Endothelial cell of umbilical vein (primary cell): ENCODE data around the gene B9D2. TPM values are rescaled to one million over a fixed set of nuclear protein-coding genes. Genes with fewer than 3 reads are reported as not detected.

Experiments
- BruUV-seq: library from RNA; stranded (reverse); fragments of 400-500 nt; replicated peaks from 2 replicates; lab custom pipeline; 2021; lab: Mats Ljungman, UMichigan
- CTCF ChIA-PET: fragments of 300-600, 350-600 bp; sonication (Branson Sonifier 250); formaldehyde crosslinking; loops from one replicate; lab custom pipeline; 2021; ENCODE audit warnings: antibody characterized with exemption, inconsistent platforms; lab: Charles Lee
- POLR2A ChIA-PET: fragments of 300-600, 350-600 bp; sonication (Branson Sonifier 250); formaldehyde crosslinking; loops from one replicate; lab custom pipeline; 2021; ENCODE audit warnings: antibody characterized with exemption, inconsistent platforms; lab: Charles Lee
- DNase-seq: peaks from one replicate; pipeline ENCODE4 v3.0.0-alpha.2; 2011; ENCODE audit warnings: low read depth, low spot score
- FAIRE-seq: peaks from 2 replicates; lab custom pipeline; 2011; peaks lifted over from hg19 to GRCh38; lab: Jason Lieb, UNC
- H2AFZ ChIP-seq: 2 replicates; pipeline ENCODE4 v1.6.0; 2012; ENCODE audit warnings: low read depth, low read length, control low read depth, inconsistent platforms
- H3K27ac ChIP-seq: 2 replicates; pipeline ENCODE4 v1.5.1; 2011; ENCODE audit warnings: low read depth, mild to moderate bottlenecking, control low read depth, low read length, moderate library complexity; ENCODE audit not compliant: insufficient read depth
- H3K27me3 ChIP-seq, 2 experiments: 2 replicates each; pipeline versions ENCODE4 v1.6.0 to v1.6.1; 2011; ENCODE audit warnings: low read length in 2 of 2, mixed read lengths in 1 of 2; ENCODE audit not compliant: control insufficient read depth in 2 of 2, insufficient read depth in 2 of 2
- H3K36me3 ChIP-seq, 2 experiments: 2 replicates in 1 of 2; 3 replicates in 1 of 2; pipeline ENCODE4 v1.5.1; 2011; ENCODE audit warnings: low read length in 2 of 2, mild to moderate bottlenecking in 1 of 2, moderate library complexity in 1 of 2; ENCODE audit not compliant: control insufficient read depth in 2 of 2, insufficient read depth in 2 of 2; ENCODE audit errors: extremely low read depth in 1 of 2
- H3K4me1 ChIP-seq: 3 replicates; pipeline ENCODE4 v1.5.1; 2011; ENCODE audit warnings: mild to moderate bottlenecking, low read length; ENCODE audit not compliant: control insufficient read depth, insufficient read depth; ENCODE audit errors: extremely low read depth
- H3K4me2 ChIP-seq: 2 replicates; pipeline ENCODE4 v1.6.1; 2011; ENCODE audit warnings: low read length, control low read depth, mixed read lengths; ENCODE audit not compliant: insufficient read depth
- H3K4me3 ChIP-seq, 3 experiments: fragments of 200-600 bp in 1 of 3; sonication (generic), shearing (Covaris generic) in 1 of 3; replicated peaks in 1 of 3; 2 replicates each; pipeline ENCODE4 v1.5.1; 2011 to 2016; ENCODE audit warnings: control low read depth in 3 of 3, low read length in 3 of 3, mild to moderate bottlenecking in 2 of 3, inconsistent platforms in 1 of 3, low read depth in 1 of 3, moderate library complexity in 1 of 3; ENCODE audit not compliant: insufficient read depth in 1 of 3
- H3K79me2 ChIP-seq: 2 replicates; pipeline ENCODE4 v1.6.0; 2012; ENCODE audit warnings: low read length, inconsistent platforms; ENCODE audit not compliant: control insufficient read depth, insufficient read depth
- H3K9ac ChIP-seq: replicated peaks from 2 replicates; pipeline ENCODE3; 2011; ENCODE audit warnings: low read length, control low read depth; ENCODE audit not compliant: insufficient read depth; ENCODE audit errors: extremely low read depth
- H3K9me1 ChIP-seq: replicated peaks from 3 replicates; pipeline ENCODE4 v1.6.0; 2011; ENCODE audit warnings: mild to moderate bottlenecking, low read length; ENCODE audit not compliant: control insufficient read depth, insufficient read depth; ENCODE audit errors: extremely low read depth
- H3K9me3 ChIP-seq: replicated peaks from 2 replicates; pipeline ENCODE4 v1.5.1; 2012; ENCODE audit warnings: low read length, inconsistent platforms; ENCODE audit not compliant: control insufficient read depth, insufficient read depth
- H4K20me1 ChIP-seq: replicated peaks from 2 replicates; pipeline ENCODE3; 2011; ENCODE audit warnings: mild to moderate bottlenecking, low read length; ENCODE audit not compliant: control insufficient read depth, insufficient read depth; ENCODE audit errors: extremely low read depth
- EZH2 ChIP-seq: IDR thresholded peaks from 2 replicates; pipeline ENCODE4 v1.6.1; 2012; ENCODE audit warnings: borderline replicate concordance, low read depth, mild to moderate bottlenecking, moderate library complexity, low read length, inconsistent platforms; ENCODE audit not compliant: severe bottlenecking
- FOS ChIP-seq: IDR thresholded peaks from 2 replicates; pipeline ENCODE4 v1.6.1; 2011; ENCODE audit warnings: mild to moderate bottlenecking, low read length, moderate library complexity, borderline replicate concordance; ENCODE audit not compliant: insufficient read depth
- GATA2 ChIP-seq: IDR thresholded peaks from 2 replicates; pipeline ENCODE4 v1.7.0; 2011; ENCODE audit warnings: low read depth, mild to moderate bottlenecking, moderate library complexity, mixed read lengths, low read length; ENCODE audit not compliant: insufficient read length, insufficient read depth
- JUN ChIP-seq: IDR thresholded peaks from 2 replicates; pipeline ENCODE4 v1.6.1; 2011; ENCODE audit warnings: borderline replicate concordance, low read depth; ENCODE audit not compliant: insufficient read length, insufficient read depth
- MYC ChIP-seq: IDR thresholded peaks from one replicate; pipeline ENCODE4 v1.6.1; 2011; ENCODE audit warnings: mild to moderate bottlenecking, low read depth, low read length
- POLR2A ChIP-seq: IDR thresholded peaks from 2 replicates; pipeline ENCODE4 v1.6.1; 2012; ENCODE audit warnings: low read depth, mild to moderate bottlenecking, control low read depth, low read length
- POLR2AphosphoS5 ChIP-seq: IDR thresholded peaks from 2 replicates; pipeline ENCODE4 v1.6.1; 2012; ENCODE audit warnings: low read depth, mild to moderate bottlenecking, control low read depth, low read length, moderate library complexity; ENCODE audit not compliant: insufficient read depth
- dilution Hi-C: fragments of 300-500 bp; cut with MboI; formaldehyde crosslinking; loops from one replicate; pipeline ENCODE4 v1.15.0; 2019; ENCODE audit warnings: low sequenced_read_pairs; ENCODE audit not compliant: extremely low pct_ligation_motif_present
- intact Hi-C: fragments of 100-400 bp; cut with micrococcal nuclease; formaldehyde crosslinking; loops from one replicate; pipeline ENCODE4 v1.10.0; 2022
- polyA plus RNA-seq, 4 experiments: library from polyadenylated mRNA; depleted of rRNA in 3 of 4; stranded (reverse) in 3 of 4; unstranded in 1 of 4; fragments of >200 nt; gene quantifications; 2 replicates each; pipeline versions ENCODE4 v1.2.1 to v1.2.3, GENCODE V29; 2011 to 2012; ENCODE audit warnings: missing spikeins in 1 of 4
- total RNA-seq: library from RNA; stranded (reverse); gene quantifications from 2 replicates; pipeline ENCODE4 v1.2.3, GENCODE V29; 2021
- TF ChIP-seq, protein P1 (sequence below): IDR thresholded peaks from 2 replicates; pipeline ENCODE4 v1.6.1; 2011; ENCODE audit not compliant: insufficient read depth, insufficient read length
- TF ChIP-seq, protein P2 (sequence below), 2 donors: IDR thresholded peaks; 1 replicate in 1 of 2; 2 replicates in 1 of 2; pipeline ENCODE4 v1.5.1; 2011; ENCODE audit warnings: low read length in 2 of 2, mild to moderate bottlenecking in 2 of 2, moderate library complexity in 2 of 2, control low read depth in 1 of 2, inconsistent platforms in 1 of 2, low read depth in 1 of 2; ENCODE audit not compliant: insufficient read depth in 1 of 2; ENCODE audit errors: extremely low read depth in 1 of 2

B9D2 gene
- total and polyA plus RNA-seq, 2 donors (not counting 3 experiments of a cell fraction or from before 2014, with no cell fraction given): 12.2 to 23.9 TPM

DNA sequence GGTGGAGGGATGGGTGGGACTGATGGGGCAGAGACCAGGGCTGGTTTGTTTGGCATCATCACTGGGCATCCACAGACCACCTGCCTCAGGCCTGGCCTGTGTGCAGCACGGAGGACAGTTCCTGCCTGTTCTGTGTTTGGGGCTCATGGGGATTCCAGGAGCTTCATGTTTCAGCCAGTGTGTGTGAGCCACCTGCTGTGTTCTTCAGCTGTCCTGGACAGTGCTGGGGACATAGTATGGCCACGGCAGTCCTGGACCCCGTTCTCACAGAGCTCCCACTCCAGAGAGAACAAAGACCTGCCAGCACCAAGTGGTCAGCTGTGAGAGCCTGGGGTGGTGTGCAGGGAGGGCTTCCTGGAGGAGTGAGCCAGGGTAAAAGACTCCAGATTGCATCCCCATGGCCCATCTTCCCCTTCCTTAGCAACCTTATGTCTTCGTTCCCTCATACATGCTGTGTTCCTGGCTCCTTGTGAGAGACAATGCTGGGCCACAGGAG, 55.9 kb downstream of the B9D2 start:
- ChIA-PET CTCF (interaction anchor here (0.7 to 4.1 kb wide), 21 partner anchors 10 to 163 kb away, joined by 3 to 62 read pairs (median 4); partner anchors contain the start of genes B9D2, HNRNPUL1 and TGFB1), POLR2A (no interaction called here)
- intact Hi-C loops: loop anchor here (1.0 to 5.0 kb wide), 6 partner anchors 46 to 264 kb away; no protein-coding TSS in a partner anchor
- Histone ChIP-seq H4K20me1 (no peaks in the 10 kb centered on the region), H3K4me1 (peaks cover 42% of the 10 kb centered on the region), H2AFZ (no peak overlapping the region), H3K9me3 (no peaks in the 10 kb centered on the region), H3K27me3 (no peaks in the 10 kb centered on the region), H3K9me1 (no peaks in the 10 kb centered on the region), H3K4me2 (no peak overlapping the region), H3K27ac (peak overlapping the region; percentile 59), H3K36me3 (peaks cover 18 to 36% of the 10 kb centered on the region in 2 experiments), H3K9ac (peak overlapping the region; percentile 30), H3K4me3 (no peak overlapping the region), H3K79me2 (peaks cover 24% of the 10 kb centered on the region)
- dilution Hi-C loops: no loop called here
- no TSS peak for BruUV-seq
- DNase-seq: no peak
- no peak for TF ChIP-seq GATA2
- TF ChIP-seq, protein P1, sequence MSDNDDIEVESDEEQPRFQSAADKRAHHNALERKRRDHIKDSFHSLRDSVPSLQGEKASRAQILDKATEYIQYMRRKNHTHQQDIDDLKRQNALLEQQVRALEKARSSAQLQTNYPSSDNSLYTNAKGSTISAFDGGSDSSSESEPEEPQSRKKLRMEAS: no peak
- TF ChIP-seq MYC: no peak
- no peak for TF ChIP-seq EZH2
- TF ChIP-seq POLR2A: no peak
- TF ChIP-seq FOS: no peak
- no peak for TF ChIP-seq JUN
- TF ChIP-seq, protein P2, sequence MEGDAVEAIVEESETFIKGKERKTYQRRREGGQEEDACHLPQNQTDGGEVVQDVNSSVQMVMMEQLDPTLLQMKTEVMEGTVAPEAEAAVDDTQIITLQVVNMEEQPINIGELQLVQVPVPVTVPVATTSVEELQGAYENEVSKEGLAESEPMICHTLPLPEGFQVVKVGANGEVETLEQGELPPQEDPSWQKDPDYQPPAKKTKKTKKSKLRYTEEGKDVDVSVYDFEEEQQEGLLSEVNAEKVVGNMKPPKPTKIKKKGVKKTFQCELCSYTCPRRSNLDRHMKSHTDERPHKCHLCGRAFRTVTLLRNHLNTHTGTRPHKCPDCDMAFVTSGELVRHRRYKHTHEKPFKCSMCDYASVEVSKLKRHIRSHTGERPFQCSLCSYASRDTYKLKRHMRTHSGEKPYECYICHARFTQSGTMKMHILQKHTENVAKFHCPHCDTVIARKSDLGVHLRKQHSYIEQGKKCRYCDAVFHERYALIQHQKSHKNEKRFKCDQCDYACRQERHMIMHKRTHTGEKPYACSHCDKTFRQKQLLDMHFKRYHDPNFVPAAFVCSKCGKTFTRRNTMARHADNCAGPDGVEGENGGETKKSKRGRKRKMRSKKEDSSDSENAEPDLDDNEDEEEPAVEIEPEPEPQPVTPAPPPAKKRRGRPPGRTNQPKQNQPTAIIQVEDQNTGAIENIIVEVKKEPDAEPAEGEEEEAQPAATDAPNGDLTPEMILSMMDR (IDR thresholded peaks at IDR 0.05; ENCODE audit: extremely low read depth in 1 of 2, insufficient read depth in 1 of 2, low read depth in 1 of 2, low read length in 2 of 2): no peak
- no peak for TF ChIP-seq POLR2AphosphoS5
- FAIRE-seq: no peak
